C4-2B (cell line): ENCODE measurements around the gene TGFB1.
"Not testable (repeated sequence)": the region's sequence is repeated elsewhere in the genome, so short reads cannot be mapped to it uniquely, and the experiment has no call there.

ENCODE experiments used
- CTCF ChIP-seq: fragments of 450-650 bp; conservative IDR thresholded peaks from 2 replicates; pipeline ENCODE4 v1.5.1; 2017; ENCODE audit warnings: mild to moderate bottlenecking
- ZFX ChIP-seq: fragments of 450-650 bp; IDR thresholded peaks from 2 replicates; pipeline ENCODE4 v1.6.1; 2017

GRCh38 chr19:41346916-41347315 is 6.8 kb downstream of the TGFB1 start:
- TF ChIP-seq CTCF, ZFX: not testable (repeated sequence)
